ENCODE measurements around the gene TMEM50A. TPM values are rescaled to one million over a fixed set of nuclear protein-coding genes. Genes with fewer than 3 reads are reported as not detected.
"Not testable (repeated sequence)": the region's sequence is repeated elsewhere in the genome, so short reads cannot be mapped to it uniquely, and the experiment has no call there.

Gene TMEM50A
- total and polyA plus RNA-seq, 4 donors, result 110 to 140 (median 115) TPM

DNA sequence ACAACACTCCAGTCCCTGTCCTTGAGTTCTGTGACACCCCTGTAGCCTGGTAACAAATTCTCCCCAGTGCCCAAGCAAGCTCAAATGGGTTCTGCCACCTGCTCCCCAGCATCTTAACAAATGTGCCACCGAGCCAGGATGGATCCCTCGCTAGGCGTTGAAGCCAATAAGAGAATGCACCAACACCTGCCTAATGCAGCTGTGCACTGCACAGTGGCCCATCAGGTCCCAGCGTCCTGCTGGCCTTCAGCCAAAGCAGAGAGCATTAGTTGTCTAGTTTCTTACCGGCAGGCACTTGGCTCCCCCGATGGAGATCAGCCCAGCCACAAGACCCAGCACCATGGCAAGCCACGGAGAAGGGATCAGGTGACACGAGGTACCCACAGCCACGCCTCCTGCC is 50.6 kb downstream of the TMEM50A start:
- H3K27ac ChIP-seq (ENCODE audit: low read depth in 1 of 2, low read length in 2 of 2); H3K4me3 ChIP-seq (ENCODE audit: low read length in 2 of 2); DNase-seq; H3K9me3 ChIP-seq (ENCODE audit: control insufficient read depth, low read length); intact Hi-C loops (cut with DNase I); ATAC-seq (ENCODE audit: low FRiP score); H3K27me3 ChIP-seq (ENCODE audit: control insufficient read depth in 1 of 2, insufficient read depth in 2 of 2, low read length in 1 of 2); H3K36me3 ChIP-seq (ENCODE audit: control insufficient read depth in 1 of 2, insufficient read depth in 2 of 2, low read length in 1 of 2); H3K4me1 ChIP-seq (ENCODE audit: control insufficient read depth in 1 of 2, insufficient read depth in 2 of 2, low read length in 2 of 2): not testable (repeated sequence)
- WGBS, 2 donors, result 64 to 71% methylated on average over 7 to 9 of the region's 9 CpGs

DNA sequence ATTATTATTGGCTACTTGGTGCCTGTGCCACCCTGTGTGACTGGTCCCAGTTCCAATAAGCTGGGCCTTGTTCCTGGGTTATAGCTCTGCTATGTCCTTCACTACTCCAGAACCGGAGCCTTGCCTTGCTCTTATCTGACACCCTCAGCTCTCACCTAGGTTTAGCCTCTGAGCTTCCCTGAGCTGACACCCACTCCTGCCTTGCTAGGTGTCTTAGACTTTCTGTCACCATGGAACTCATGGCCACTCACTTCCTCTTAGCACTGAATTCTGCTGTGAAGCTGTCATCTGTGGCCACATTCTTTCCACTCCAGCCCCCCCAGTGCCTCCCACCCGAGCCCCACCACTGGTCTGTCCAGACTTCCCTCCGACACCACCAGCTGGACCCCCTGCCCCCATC is 51.6 kb downstream of the TMEM50A start:
- H3K27ac ChIP-seq (ENCODE audit: low read depth in 1 of 2, low read length in 2 of 2); H3K9me3 ChIP-seq (ENCODE audit: control insufficient read depth, low read length); intact Hi-C loops (cut with DNase I); H3K36me3 ChIP-seq (ENCODE audit: control insufficient read depth in 1 of 2, insufficient read depth in 2 of 2, low read length in 1 of 2); ATAC-seq (ENCODE audit: low FRiP score); H3K27me3 ChIP-seq (ENCODE audit: control insufficient read depth in 1 of 2, insufficient read depth in 2 of 2, low read length in 1 of 2); H3K4me1 ChIP-seq (ENCODE audit: control insufficient read depth in 1 of 2, insufficient read depth in 2 of 2, low read length in 2 of 2); H3K4me3 ChIP-seq (ENCODE audit: low read length in 2 of 2); DNase-seq: not testable (repeated sequence)
- 79 to 82% methylated on average over 3 of the region's 3 CpGs for WGBS, 2 donors

DNA sequence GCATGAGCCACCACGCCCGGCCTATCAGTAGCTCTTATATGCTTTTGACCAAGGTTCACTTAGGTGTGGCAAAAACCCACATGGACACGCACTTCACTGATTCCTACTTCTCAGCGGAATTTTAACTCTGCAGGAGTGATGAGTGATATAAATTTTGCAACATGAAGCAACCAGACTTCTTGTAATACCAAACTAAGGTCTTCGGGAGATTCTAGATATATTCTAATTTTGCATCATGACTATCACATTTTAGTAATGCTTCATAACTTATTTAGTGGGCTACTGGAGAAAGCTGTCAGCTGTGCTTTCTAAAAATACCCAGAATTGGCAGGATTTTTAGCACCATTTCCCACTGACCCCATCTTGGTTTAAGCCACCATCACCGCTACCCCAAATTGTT is 54.7 kb downstream of the TMEM50A start:
- intact Hi-C loops (cut with DNase I), result no loop called here

DNA sequence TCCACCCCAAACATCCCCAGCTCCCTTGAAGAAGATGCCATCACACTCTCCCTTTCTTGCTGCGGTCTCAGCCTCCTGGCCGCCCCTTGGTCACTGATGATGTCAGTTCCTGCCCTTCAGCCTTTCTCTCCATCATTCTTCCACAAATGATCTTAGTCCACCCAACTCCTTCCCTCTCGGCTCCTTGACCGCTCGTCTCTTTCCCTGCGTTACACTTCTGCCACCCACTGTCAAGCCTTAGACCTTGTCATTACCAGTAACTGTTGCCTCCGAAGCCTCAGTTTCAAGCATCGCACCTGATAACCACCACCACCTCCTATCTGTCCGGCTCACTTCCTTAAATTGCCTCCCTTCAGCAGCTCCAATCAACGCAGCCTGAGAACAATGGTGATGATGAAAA is 59.4 kb downstream of the TMEM50A start:
- peak; percentile 48 for ATAC-seq (ENCODE audit: low FRiP score)
- H3K4me3 ChIP-seq (ENCODE audit: low read length in 2 of 2); intact Hi-C loops (cut with DNase I); DNase-seq; H3K4me1 ChIP-seq (ENCODE audit: control insufficient read depth in 1 of 2, insufficient read depth in 2 of 2, low read length in 2 of 2); H3K27ac ChIP-seq (ENCODE audit: low read depth in 1 of 2, low read length in 2 of 2); H3K9me3 ChIP-seq (ENCODE audit: control insufficient read depth, low read length); H3K27me3 ChIP-seq (ENCODE audit: control insufficient read depth in 1 of 2, insufficient read depth in 2 of 2, low read length in 1 of 2); H3K36me3 ChIP-seq (ENCODE audit: control insufficient read depth in 1 of 2, insufficient read depth in 2 of 2, low read length in 1 of 2): not testable (repeated sequence)
- 76 to 87% methylated on average over 2 to 5 of the region's 10 CpGs for WGBS, 2 donors

More for the DNA sequence above, 54.7 kb downstream of the TMEM50A start:
- DNase-seq, result no peak
- no peaks in the 10 kb centered on the region for H3K27me3 ChIP-seq (ENCODE audit: control insufficient read depth in 1 of 2, insufficient read depth in 2 of 2, low read length in 1 of 2)
- 92% methylated on average over 6 of the region's 6 CpGs for WGBS, 2 donors
- H3K4me1 ChIP-seq (ENCODE audit: control insufficient read depth in 1 of 2, insufficient read depth in 2 of 2, low read length in 2 of 2), result no peaks in the 10 kb centered on the region
- H3K36me3 ChIP-seq (ENCODE audit: control insufficient read depth in 1 of 2, insufficient read depth in 2 of 2, low read length in 1 of 2), result no peaks in the 10 kb centered on the region
- no peaks in the 10 kb centered on the region for H3K9me3 ChIP-seq (ENCODE audit: control insufficient read depth, low read length)
- ATAC-seq (ENCODE audit: low FRiP score), result no peak
- H3K4me3 ChIP-seq (ENCODE audit: low read length in 2 of 2), result no peak overlapping the region
- H3K27ac ChIP-seq (ENCODE audit: low read depth in 1 of 2, low read length in 2 of 2), result no peak overlapping the region

DNA sequence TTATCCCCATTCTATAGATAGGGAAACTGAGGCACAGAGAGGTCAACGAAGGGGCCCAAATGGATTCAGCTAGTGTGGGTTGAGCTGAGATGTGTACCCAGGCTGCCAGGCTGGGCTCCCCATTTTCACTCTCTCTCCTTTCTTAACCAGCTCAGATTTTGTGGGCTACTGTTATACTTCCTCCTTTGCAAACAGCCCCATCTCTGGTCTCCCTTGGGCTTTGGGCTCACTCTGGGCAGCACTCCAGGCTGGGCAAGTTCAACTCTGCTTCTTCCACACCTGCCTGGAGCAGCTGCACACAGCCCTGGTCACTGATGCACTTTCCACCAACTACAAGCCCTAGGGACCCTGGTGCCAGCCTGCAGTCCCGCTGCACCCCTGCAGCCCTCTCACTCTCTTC is 59.9 kb downstream of the TMEM50A start:
- H3K27ac ChIP-seq (ENCODE audit: low read depth in 1 of 2, low read length in 2 of 2); H3K4me1 ChIP-seq (ENCODE audit: control insufficient read depth in 1 of 2, insufficient read depth in 2 of 2, low read length in 2 of 2); H3K9me3 ChIP-seq (ENCODE audit: control insufficient read depth, low read length); H3K27me3 ChIP-seq (ENCODE audit: control insufficient read depth in 1 of 2, insufficient read depth in 2 of 2, low read length in 1 of 2); intact Hi-C loops (cut with DNase I); H3K36me3 ChIP-seq (ENCODE audit: control insufficient read depth in 1 of 2, insufficient read depth in 2 of 2, low read length in 1 of 2); ATAC-seq (ENCODE audit: low FRiP score); H3K4me3 ChIP-seq (ENCODE audit: low read length in 2 of 2); DNase-seq: not testable (repeated sequence)
- WGBS, 2 donors, result no CpG with 5 or more reads among the region's 2 CpGs

DNA sequence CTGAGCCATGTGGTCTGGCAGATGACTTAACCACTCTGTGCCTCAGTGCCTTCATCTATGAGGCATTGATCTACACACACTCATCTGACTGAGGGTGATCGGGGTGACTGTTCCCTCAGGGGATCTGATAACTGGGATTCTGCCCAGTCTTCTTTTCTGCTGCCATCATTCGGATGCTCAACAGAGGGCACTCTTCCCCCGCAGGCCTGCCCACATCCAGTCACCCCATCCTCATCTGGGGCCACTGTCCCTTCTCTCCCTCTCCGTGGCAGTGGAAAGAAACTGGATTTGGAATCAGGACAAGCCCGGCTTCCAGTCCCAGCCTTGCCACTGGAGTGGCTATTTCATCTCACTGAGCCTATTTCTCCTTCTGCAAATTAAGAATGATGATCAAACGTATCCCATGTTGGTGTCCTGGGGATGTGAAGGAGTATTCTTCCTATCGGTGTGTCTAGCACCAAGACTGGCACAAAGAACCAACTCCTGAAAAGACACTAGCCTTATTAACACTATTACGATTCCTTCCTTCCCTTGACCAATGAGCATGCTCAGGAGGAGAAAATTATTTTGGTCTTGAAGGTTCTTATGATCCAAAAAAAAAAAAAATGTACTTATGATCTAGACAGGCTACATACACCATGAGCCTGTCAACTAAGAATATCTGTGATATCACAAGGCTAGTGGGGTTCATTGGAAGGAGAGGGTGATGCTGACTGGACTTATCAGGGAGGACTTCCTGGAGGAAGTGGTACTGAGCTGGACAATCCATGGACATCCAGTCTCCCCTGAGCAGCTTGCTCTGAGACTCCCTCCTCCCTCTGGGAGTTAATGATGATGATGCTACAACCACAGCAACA is 65.0 kb downstream of the TMEM50A start:
- H3K4me3 ChIP-seq (ENCODE audit: low read length in 2 of 2); H3K36me3 ChIP-seq (ENCODE audit: control insufficient read depth in 1 of 2, insufficient read depth in 2 of 2, low read length in 1 of 2); H3K9me3 ChIP-seq (ENCODE audit: control insufficient read depth, low read length); DNase-seq; H3K27me3 ChIP-seq (ENCODE audit: control insufficient read depth in 1 of 2, insufficient read depth in 2 of 2, low read length in 1 of 2); H3K27ac ChIP-seq (ENCODE audit: low read depth in 1 of 2, low read length in 2 of 2); H3K4me1 ChIP-seq (ENCODE audit: control insufficient read depth in 1 of 2, insufficient read depth in 2 of 2, low read length in 2 of 2): not testable (repeated sequence)
- 11 to 14% methylated on average over 6 of the region's 8 CpGs for WGBS, 2 donors
- intact Hi-C loops (cut with DNase I), result loop anchor here (2.0 to 10.0 kb wide), 4 partner anchors 118 to 409 kb away; no protein-coding TSS in a partner anchor
- ATAC-seq (ENCODE audit: low FRiP score), result peak; percentile 65

DNA sequence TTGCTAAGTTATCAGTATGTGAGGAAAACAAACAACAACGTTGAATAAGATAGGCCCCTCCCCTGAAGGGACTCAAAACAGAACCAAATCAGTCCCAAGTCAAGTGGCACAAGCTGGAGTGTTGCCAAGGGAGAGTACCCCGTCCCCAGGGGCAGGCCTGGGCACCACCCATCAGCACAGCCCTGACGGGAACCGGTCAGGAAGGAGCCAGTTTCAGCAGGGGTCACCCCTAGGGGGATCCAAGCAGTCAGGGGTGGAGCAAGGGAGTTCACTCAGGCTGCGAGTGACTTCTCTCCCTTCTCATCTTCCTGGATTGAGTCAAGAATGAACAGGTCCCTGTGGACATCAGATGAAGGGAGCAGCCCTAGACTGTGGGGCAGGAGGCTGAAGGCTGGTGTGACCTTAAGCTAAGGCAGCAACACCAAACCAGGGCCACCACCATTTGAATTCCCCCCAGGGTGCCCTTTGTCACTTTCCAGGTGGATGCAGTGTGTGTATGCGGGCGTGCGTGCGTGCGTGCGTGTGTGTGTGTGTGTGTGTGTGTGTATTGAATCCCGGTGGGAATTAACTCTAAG is 67.7 kb downstream of the TMEM50A start:
- H3K4me1 ChIP-seq (ENCODE audit: control insufficient read depth in 1 of 2, insufficient read depth in 2 of 2, low read length in 2 of 2); H3K36me3 ChIP-seq (ENCODE audit: control insufficient read depth in 1 of 2, insufficient read depth in 2 of 2, low read length in 1 of 2); DNase-seq; H3K27me3 ChIP-seq (ENCODE audit: control insufficient read depth in 1 of 2, insufficient read depth in 2 of 2, low read length in 1 of 2); H3K9me3 ChIP-seq (ENCODE audit: control insufficient read depth, low read length); H3K4me3 ChIP-seq (ENCODE audit: low read length in 2 of 2); H3K27ac ChIP-seq (ENCODE audit: low read depth in 1 of 2, low read length in 2 of 2); ATAC-seq (ENCODE audit: low FRiP score): not testable (repeated sequence)
- 54 to 81% methylated on average over 3 to 9 of the region's 12 CpGs for WGBS, 2 donors
- intact Hi-C loops (cut with DNase I), result loop anchor here in 1 of 2 donors (10.0 kb wide), 1 partner anchor 121 kb away; no protein-coding TSS in a partner anchor

DNA sequence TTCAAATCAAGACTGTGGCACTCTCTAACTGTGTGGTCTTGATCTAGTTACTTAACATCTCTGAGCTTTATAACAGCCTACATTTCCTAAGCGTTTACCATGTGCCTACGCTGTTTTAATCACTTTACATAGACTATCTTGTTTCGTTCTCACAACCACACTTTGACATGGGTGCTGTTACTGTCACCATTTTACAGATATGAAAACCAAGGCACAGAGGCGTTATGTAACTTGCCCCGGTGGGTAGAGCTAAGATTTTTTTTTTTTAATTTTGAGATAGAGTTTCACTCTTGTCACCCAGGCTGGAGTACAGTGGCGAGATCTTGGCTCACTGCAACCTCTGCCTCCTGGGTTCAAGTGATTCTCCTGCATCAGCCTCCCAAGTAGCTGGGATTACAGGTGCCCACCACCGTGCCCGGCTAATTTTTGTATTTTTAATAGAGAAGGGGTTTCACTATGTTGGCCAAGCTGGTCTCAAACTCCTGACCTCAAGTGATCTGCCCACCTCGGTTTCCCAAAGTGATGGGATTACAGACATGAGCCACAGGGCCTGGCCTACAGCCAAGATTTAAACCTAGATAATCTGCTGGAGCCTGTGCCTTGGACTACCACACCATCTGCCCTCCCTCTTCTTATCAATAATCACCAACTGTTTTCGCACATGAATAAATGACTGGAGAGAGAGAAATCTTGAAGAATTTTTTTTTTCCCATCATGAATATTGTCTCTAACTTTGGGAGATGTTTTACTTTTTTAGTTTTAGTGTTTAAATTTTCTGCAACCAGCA is 71.7 kb downstream of the TMEM50A start:
- not testable (repeated sequence) for H3K4me1 ChIP-seq (ENCODE audit: control insufficient read depth in 1 of 2, insufficient read depth in 2 of 2, low read length in 2 of 2); H3K4me3 ChIP-seq (ENCODE audit: low read length in 2 of 2); H3K27ac ChIP-seq (ENCODE audit: low read depth in 1 of 2, low read length in 2 of 2); H3K36me3 ChIP-seq (ENCODE audit: control insufficient read depth in 1 of 2, insufficient read depth in 2 of 2, low read length in 1 of 2); H3K27me3 ChIP-seq (ENCODE audit: control insufficient read depth in 1 of 2, insufficient read depth in 2 of 2, low read length in 1 of 2); H3K9me3 ChIP-seq (ENCODE audit: control insufficient read depth, low read length); ATAC-seq (ENCODE audit: low FRiP score); DNase-seq
- intact Hi-C loops (cut with DNase I), result loop anchor here in 1 of 2 donors (10.0 kb wide), 1 partner anchor 125 kb away; no protein-coding TSS in a partner anchor
- WGBS, 2 donors, result 89 to 95% methylated on average over 8 to 10 of the region's 10 CpGs
